KOPT-K1 (cell line): Measurements from ENCODE around the gene BBS4.
"Not testable (repeated sequence)": the region's sequence is repeated elsewhere in the genome, so short reads cannot be mapped to it uniquely, and the experiment has no call there.

Source experiments
- H3K27ac ChIP-seq: fragments of 200-600 bp; sonication (generic); 2 replicates; pipeline ENCODE4 v1.5.1; 2016; ENCODE audit warnings: antibody characterized with exemption, mild to moderate bottlenecking, low read depth, low read length; ENCODE audit not compliant: poor library complexity, severe bottlenecking
- H3K36me3 ChIP-seq: fragments of 200-600 bp; sonication (generic); 2 replicates; pipeline ENCODE4 v1.5.1; 2017; ENCODE audit warnings: antibody characterized with exemption, mild to moderate bottlenecking, low read length, moderate library complexity; ENCODE audit not compliant: insufficient read depth
- H3K9me3 ChIP-seq: fragments of 200-600 bp; sonication (generic); 2 replicates; pipeline ENCODE4 v1.5.1; 2017; ENCODE audit warnings: antibody characterized with exemption, low read length, mild to moderate bottlenecking; ENCODE audit not compliant: insufficient read depth, poor library complexity, severe bottlenecking

The BBS4 gene

DNA sequence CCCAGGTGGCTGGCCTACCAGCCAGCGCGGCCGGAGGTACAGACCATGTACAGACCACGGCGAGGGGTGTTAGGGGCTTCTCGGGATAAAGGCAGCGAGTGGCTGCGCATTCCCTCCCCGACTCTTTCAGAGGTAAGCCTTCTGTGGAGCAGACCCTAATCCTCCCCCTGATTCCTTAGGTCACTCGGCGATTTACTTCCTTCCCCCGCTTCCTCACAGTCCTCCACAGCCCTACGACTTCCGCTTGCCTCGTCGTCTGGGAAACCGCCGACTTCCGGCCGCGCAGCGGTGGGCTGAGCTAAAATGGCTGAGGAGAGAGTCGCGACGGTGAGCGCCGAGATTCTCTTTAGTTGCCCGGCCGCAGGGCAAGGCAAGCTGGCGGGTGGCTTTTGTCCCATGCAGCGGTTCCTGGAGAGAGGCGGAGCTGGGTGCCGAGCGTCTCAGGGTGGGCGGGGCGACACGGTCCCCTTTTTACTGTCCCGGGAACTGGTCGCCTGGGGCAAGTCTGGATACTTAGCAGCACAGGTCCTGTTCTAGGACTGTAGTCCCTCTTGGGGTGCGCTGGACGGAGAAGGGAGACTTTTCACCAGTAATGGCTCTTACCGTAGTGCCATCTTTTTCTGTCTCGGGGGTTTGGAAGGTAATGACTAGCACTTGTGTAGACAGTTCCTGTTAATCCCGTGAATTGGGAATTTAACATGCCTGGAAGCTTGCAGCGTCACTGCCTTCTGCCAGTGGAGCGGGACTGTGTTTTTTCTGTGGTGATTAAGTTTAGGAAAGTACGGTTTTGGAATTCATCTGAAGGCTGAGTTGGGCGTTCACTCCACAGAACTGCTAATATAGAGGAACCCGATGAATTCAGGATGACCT, at the start of gene BBS4, which contains the start of gene HIGD2B:
BBS4 (plus strand) TSS at position 283 of the 870 bp plus-strand sequence; CDS start at position 304, 21 bp downstream.
HIGD2B (minus strand) TSS at position 258 of the 870 bp plus-strand sequence. CDS start 9,808 bp downstream, outside the sequence.
- H3K36me3 ChIP-seq, result no peaks in the 10 kb centered on the region
- no peaks in the 10 kb centered on the region for H3K9me3 ChIP-seq
- peak within 1 kb of the TSS; percentile 71 for H3K27ac ChIP-seq

DNA sequence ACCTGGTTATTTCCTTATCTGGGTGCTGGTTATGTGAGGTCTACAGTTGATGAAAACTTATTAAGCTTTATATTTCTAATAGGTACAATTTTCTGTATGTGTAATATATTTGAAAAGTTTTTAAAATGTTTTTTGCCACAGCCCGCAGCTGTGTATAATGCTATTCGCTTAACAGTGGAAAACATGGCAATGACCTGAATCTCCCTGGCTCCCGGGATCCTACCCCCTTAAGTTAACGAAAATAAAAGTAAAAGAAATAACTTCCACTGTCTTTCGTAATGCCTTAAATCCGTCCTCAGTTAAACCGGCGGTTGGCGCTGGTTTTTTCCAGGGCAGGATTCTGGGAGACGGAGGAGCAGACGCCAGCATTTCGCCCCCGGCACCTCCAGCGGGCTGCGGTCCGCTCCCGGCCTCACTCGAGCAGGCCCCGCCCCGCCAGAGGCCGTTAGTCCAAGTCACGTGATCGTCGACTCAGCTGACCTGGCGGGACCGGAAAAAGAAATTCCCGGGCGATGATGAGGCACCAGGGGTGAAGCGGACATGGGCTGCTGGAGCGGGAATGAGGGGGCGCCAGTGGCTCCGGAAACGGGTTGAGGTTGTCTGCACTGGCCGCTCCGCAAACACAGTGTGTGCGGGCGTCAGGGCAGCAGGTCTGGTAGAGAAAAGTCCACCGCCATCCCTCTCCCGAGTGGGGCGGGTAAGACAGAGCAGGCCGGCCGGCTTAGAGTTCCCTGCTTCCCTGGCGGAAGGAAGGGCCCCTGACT, 49.3 kb upstream of the BBS4 start:
- H3K36me3 ChIP-seq, H3K9me3 ChIP-seq, H3K27ac ChIP-seq: not testable (repeated sequence)

DNA sequence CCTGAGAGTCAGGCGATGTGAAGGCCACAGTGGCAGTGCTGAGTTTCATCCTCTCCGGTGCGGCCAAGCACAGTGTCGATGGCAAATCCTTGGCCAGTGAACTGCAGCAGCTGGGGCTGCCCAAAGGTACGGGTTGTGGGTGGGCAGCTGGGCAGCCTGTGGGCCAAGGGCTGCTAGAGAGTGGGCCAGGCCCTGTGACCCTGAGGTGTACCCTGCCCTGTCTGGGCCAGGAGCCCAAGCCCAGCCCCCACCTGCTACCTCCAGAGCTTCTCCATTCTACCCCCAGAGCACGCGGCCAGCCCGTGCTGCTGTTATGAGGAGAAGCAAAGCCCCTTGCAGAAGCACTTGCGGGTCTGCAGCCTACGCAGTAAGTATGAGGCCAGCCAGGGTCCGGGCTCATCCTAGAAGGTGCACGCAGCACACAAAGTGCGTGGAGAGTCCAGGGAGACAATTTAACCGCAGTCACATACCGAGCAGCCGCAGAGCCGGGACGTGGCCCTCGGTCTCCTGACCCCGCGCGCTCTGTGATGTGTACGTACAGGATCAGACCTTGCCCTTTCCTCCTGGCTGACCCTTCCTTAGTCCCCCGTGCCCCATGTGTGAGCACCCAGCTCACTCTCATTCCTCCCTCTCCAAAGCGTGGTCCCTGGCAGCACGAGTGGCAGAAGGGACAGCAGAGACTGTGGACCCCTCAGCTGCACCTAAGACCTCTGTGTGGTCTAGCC, 46.1 kb upstream of the BBS4 start:
- H3K36me3 ChIP-seq, H3K27ac ChIP-seq, H3K9me3 ChIP-seq: not testable (repeated sequence)

GRCh38 chr15:72642271-72642670, 43.7 kb upstream of the BBS4 start:
- H3K27ac ChIP-seq, H3K36me3 ChIP-seq, H3K9me3 ChIP-seq: not testable (repeated sequence)

GRCh38 chr15:72648631-72649253, 37.3 kb upstream of the BBS4 start:
- not testable (repeated sequence) for H3K27ac ChIP-seq, H3K36me3 ChIP-seq, H3K9me3 ChIP-seq

- H3K9me3 ChIP-seq, H3K27ac ChIP-seq, H3K36me3 ChIP-seq: not testable (repeated sequence)
These were observed 31.6 kb upstream of the BBS4 start, which contains the start of gene GOLGA6B for GRCh38 chr15:72654397-72654796. Gene GOLGA6B (plus strand): TSS chr15:72654697. CDS start chr15:72654738, 41 bp downstream.

DNA sequence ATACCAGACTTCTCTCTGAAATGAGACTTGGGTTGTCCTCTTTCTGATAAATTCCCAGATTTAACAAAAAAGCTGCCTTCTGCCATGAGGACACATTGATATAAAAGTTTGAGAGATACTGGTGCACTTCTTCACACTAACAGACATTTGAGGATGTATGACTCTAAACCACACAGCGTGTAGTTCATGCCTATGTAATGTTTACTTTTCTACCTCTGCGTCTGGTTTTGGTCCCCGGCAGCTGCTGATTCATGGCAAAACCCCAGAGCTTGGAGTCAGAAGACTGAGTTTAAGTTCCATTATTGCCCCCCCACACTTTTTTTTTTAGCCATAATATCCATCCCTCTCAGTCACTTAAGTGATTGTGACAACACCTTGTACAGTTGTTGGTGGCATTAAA, 30.0 kb upstream of the BBS4 start:
- not testable (repeated sequence) for H3K27ac ChIP-seq, H3K9me3 ChIP-seq, H3K36me3 ChIP-seq

DNA sequence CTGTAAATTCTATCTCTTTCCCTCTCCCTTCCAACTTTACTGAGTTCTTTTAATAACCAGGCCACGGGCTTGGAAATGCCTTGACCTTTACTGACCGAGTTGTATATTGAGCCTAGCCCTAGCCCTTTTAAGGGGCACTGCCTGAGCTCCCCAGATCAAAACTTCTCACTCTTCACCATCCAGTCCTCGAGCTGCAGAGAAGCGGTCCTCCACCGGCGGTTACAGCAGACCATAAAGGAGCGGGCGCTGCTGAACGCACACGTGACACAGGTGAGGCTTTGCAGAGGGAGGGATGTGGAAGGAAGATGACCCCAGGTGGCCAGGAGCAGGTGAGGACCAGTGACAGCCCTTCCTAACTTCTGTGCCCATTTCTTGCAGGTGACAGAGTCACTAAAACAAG, 24.9 kb upstream of the BBS4 start:
- not testable (repeated sequence) for H3K27ac ChIP-seq, H3K36me3 ChIP-seq, H3K9me3 ChIP-seq

DNA sequence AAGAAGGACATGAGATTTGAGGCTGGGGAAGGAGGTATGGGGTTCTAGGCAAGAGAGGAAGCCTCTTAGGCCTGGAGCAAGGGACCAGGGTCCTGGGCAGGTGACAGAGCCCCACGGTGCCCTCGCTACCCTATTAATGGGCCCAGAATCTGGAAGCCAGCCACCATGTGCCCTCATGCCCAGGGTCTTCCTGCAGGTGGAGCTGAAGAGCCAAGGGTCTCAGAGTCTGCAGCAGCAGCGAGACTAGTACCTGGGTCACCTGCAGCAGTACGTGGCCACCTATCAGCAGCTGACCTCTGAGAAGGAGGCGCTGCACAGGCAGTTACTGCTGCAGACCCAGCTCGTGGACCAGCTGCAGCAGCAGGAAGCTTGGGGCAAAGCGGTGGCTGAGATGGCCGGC, 22.1 kb upstream of the BBS4 start:
- not testable (repeated sequence) for H3K9me3 ChIP-seq, H3K36me3 ChIP-seq, H3K27ac ChIP-seq

- H3K9me3 ChIP-seq, H3K36me3 ChIP-seq, H3K27ac ChIP-seq: not testable (repeated sequence)
These were observed 20.3 kb upstream of the BBS4 start for GRCh38 chr15:72665706-72666105.

GRCh38 chr15:72669803-72670202, 16.2 kb upstream of the BBS4 start:
- H3K36me3 ChIP-seq, H3K9me3 ChIP-seq, H3K27ac ChIP-seq: not testable (repeated sequence)

GRCh38 chr15:72670656-72671352, 15.2 kb upstream of the BBS4 start:
- H3K27ac ChIP-seq, result not testable (repeated sequence)

GRCh38 chr15:72671525-72671924, 14.5 kb upstream of the BBS4 start:
- no peaks in the 10 kb centered on the region for H3K36me3 ChIP-seq
- no peak overlapping the region for H3K27ac ChIP-seq
- no peaks in the 10 kb centered on the region for H3K9me3 ChIP-seq

More at GRCh38 chr15:72670656-72671352, 15.2 kb upstream of the BBS4 start:
- not testable (repeated sequence) for H3K9me3 ChIP-seq, H3K36me3 ChIP-seq

DNA sequence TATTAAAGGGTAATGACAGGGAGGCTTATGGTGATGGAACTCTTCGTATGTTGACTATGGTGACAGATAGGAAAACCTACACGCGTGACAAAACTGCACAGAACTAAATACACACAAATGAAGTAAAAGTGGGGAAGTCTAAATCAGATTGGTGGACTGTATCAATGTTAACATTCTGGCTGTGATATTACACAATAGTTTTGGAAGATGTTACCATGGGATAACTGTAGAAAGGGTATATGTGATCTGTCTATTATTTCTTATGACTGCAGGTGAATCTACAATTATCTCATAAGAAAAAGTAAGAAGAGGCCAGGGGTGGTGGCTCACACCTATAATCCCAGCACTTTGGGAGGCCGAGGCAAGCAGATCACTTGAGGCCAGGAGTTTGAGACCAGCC, 9.2 kb upstream of the BBS4 start:
- Histone ChIP-seq H3K9me3 (no peaks in the 10 kb centered on the region), H3K27ac (no peak overlapping the region), H3K36me3 (no peaks in the 10 kb centered on the region)
